ENCODE data around the gene GSK3A.

The GSK3A gene

DNA sequence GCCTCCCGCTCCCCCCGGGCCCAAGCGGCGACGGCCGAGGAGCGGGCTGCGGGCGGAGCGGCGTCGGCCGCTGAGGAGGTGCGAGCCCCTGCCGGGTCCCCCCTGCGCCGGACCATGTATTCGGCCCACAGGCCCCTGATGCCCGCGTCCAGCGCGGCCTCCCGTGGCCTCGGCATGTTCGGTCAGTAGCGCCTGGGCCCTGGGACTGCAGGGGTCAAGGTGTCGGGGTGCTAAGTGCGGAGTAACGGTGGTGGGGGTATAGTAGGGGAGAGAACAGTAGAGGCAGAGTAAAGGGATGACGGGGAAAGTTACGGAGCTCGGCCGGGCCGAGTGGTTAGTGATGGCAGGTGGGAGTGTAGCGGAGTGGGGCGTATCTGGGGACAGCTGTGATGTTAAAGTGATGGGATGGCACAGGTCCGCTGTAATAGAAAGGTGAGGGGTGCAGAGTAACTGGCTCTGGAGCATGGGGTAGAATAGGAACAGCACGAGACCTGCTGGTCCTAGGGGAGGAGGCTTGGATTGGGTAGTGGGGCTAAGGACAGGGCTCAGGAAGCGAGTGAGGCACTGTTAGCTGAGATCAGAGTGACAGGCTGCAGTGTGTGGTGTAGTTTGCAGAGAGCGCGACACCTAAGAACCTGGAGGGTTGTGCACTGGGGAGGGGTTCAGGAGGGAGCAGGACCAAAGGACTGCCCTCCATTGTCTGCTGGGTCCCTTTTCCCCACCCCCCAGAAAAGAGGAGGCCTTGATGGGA is 42.4 kb upstream of the GSK3A start:
- DNase-seq (ENCODE audit: low read depth in 2 of 2): no peak
- TF ChIP-seq CTCF (IDR thresholded peaks at IDR 0.05; ENCODE audit: low read depth, low read length): no peak
- peak overlapping the region; percentile 63 to 76 for H3K4me3 ChIP-seq (replicated peaks in 1 of 2; ENCODE audit: low read depth in 2 of 2, low read length in 2 of 2)

DNA sequence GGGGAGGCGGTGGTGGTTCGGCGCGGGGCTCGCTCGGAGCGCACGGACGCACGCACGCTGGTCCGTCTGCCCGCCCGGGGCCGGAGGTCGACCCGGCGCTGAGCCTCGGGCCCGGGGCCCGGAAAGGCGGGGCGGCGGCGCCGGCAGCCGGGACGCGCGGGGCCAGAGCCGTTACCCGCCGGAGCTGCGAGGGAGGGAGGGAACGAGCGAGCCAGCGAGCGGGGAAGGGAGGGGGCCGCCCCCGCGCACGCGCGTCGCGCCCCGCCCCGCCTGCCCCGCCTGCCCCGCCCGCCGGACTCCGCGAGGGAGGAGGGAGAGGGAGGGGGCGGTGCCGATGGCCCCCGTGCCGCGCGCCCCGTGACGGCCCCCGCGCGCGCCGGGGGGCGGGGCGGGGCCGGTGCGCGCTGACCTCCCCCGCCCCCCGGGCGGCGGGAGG is 41.7 kb upstream of the GSK3A start:
- peak; percentile 67 to 90 for DNase-seq (ENCODE audit: low read depth in 2 of 2)

GRCh38 chr19:42283188-42284065 is 41.0 kb upstream of the GSK3A start:
- H3K4me3 ChIP-seq (replicated peaks in 1 of 2; ENCODE audit: low read depth in 2 of 2, low read length in 2 of 2): peak overlapping the region in 1 of 2 donors; percentile 48
- TF ChIP-seq CTCF (IDR thresholded peaks at IDR 0.05; ENCODE audit: low read depth, low read length): no peak
- peak; percentile 90 to 97 for DNase-seq (ENCODE audit: low read depth in 2 of 2)

More for the DNA sequence above, 41.7 kb upstream of the GSK3A start:
- H3K4me3 ChIP-seq (replicated peaks in 1 of 2; ENCODE audit: low read depth in 2 of 2, low read length in 2 of 2): peak overlapping the region in 1 of 2 donors; percentile 63
- TF ChIP-seq CTCF (IDR thresholded peaks at IDR 0.05; ENCODE audit: low read depth, low read length): no peak

DNA sequence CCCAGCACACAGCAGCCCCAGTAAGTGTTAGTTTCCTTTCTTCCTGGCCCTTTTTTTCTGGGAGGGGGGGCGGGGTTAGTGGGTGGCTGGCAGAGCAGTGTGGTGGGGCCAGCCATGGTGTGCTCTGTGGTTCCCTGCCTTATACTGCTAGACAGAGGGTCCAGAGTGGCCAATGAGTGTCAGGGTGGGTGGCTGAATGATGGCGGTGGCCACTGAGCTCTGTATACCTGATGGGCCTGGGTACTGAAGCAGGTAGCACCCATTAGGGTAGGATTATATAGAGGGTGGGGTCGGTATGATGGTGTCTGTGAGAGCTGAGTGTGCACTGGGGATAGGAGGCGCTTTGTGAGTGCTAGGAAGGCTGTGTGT is 40.4 kb upstream of the GSK3A start:
- DNase-seq (ENCODE audit: low read depth in 2 of 2): no peak
- TF ChIP-seq CTCF (IDR thresholded peaks at IDR 0.05; ENCODE audit: low read depth, low read length): no peak
- peak overlapping the region in 1 of 2 donors; percentile 46 for H3K4me3 ChIP-seq (replicated peaks in 1 of 2; ENCODE audit: low read depth in 2 of 2, low read length in 2 of 2)

- TF ChIP-seq CTCF (IDR thresholded peaks at IDR 0.05; ENCODE audit: low read depth, low read length): no peak
- peak; percentile 28 to 68 for DNase-seq (ENCODE audit: low read depth in 2 of 2)
- peak overlapping the region; percentile 41 to 76 for H3K4me3 ChIP-seq (replicated peaks in 1 of 2; ENCODE audit: low read depth in 2 of 2, low read length in 2 of 2)
Measured at GRCh38 chr19:42281827-42282762, 39.7 kb upstream of the GSK3A start.

DNA sequence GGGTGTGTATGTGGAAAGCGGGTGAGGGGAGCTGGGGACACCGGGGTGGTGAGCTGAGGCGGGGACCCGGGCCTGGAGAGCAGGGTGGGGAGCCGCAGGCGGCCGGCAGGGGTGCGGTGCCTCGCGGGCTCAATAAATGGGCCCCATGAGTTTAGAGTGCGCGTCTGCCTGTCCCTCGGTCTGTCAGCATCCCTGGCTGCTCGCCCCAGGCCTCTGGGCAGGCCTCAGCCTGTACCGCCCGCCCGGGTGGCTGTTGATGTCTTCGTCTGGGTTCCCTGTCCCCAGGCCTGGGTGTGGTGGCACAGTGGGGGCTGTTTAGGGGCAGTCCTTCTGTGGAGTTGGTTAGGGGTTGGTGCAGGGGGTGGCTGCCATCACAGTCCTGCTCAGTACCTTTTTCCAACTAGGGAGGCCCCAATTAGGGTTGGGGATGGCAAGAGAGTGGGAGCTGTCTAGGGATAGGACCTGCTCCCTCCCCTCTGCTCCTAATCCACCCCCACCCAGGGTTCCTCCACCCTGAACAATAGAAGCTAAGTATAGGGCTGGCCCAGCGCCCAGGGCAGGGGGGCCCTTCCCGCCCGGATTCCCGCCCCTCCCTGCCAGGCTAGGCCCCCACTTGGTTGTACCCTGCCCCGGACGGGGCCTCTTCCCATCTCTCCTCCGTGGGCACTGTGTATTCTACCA is 38.9 kb upstream of the GSK3A start:
- DNase-seq (ENCODE audit: low read depth in 2 of 2): peak; percentile 22 to 70

More for the DNA sequence above, 38.9 kb upstream of the GSK3A start:
- TF ChIP-seq CTCF (IDR thresholded peaks at IDR 0.05; ENCODE audit: low read depth, low read length): peak; percentile 4
- peak overlapping the region; percentile 41 to 76 for H3K4me3 ChIP-seq (replicated peaks in 1 of 2; ENCODE audit: low read depth in 2 of 2, low read length in 2 of 2)
